Measurements from ENCODE around the gene TSR3.

Gene TSR3

DNA sequence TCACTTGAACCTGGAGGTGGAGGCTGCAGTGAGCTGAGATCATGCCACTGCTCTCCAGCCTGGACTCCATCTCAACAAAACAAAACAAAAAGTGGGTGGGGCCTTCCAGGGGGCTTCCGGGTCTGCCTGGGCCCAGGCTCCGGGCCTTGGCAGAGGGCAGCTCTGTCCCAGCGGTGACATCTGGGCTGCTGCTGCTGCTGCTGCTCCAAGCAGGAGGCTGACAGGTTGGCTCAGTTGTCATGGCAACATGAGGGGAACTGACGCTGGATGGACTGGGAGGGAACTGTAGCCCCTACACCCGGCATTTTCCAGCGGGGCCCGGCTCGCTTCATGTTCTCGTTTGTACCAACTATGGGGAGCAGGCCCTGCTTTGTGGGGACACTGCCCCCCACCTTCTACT, 14.2 kb downstream of the TSR3 start:
- Histone ChIP-seq H3K27ac (ENCODE audit: low read length) (no peak overlapping the region), H3K9me3 (ENCODE audit: control insufficient read depth, insufficient read depth, low read length) (no peaks in the 10 kb centered on the region), H3K36me3 (ENCODE audit: control insufficient read depth, insufficient read depth, low read length) (no peaks in the 10 kb centered on the region), H3K4me3 (ENCODE audit: low read length) (no peak overlapping the region), H3K4me1 (ENCODE audit: control insufficient read depth, insufficient read depth, low read length) (peaks cover 4% of the 10 kb centered on the region; the same call in 1 of the 2 replicates), H3K27me3 (ENCODE audit: control insufficient read depth, insufficient read depth, low read length) (peaks cover 13% of the 10 kb centered on the region; the same call in 1 of the 2 replicates)
- no CpG with 5 or more reads among the region's 9 CpGs for WGBS (ENCODE audit: insufficient coverage, insufficient read length)
- no peak for DNase-seq (ENCODE audit: low read depth, low spot score)

DNA sequence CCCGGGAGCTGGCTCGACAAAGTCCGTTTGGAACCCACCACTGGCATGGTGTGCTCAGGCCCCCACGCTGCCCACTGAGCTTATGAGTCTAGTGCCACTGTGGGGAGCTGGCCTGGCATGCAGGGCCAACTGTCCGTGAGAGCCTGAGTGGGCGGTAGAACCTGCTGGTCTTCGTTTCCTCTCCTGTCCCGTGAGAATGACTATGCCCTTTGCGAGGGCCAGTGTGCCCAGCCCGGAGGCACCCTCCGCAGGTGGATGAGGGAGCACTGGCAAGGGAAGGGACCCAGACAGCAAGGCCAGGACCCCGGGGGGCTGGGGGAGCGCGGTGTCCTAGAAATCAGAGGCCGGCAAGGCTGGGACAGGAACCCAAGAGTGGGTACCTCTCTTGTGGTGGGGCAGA, 15.1 kb downstream of the TSR3 start:
- H3K4me1 ChIP-seq (ENCODE audit: control insufficient read depth, insufficient read depth, low read length) = peaks cover 2% of the 10 kb centered on the region; the same call in 1 of the 2 replicates

GRCh38 chr16:1335996-1336395, 15.7 kb downstream of the TSR3 start:
- Histone ChIP-seq H3K4me1 (ENCODE audit: control insufficient read depth, insufficient read depth, low read length) (peaks cover 2% of the 10 kb centered on the region; the same call in 1 of the 2 replicates), H3K27ac (ENCODE audit: low read length) (no peak overlapping the region), H3K9me3 (ENCODE audit: control insufficient read depth, insufficient read depth, low read length) (no peaks in the 10 kb centered on the region), H3K27me3 (ENCODE audit: control insufficient read depth, insufficient read depth, low read length) (peaks cover 13% of the 10 kb centered on the region; the same call in 1 of the 2 replicates), H3K4me3 (ENCODE audit: low read length) (no peak overlapping the region), H3K36me3 (ENCODE audit: control insufficient read depth, insufficient read depth, low read length) (no peaks in the 10 kb centered on the region)
- no CpG with 5 or more reads among the region's 12 CpGs for WGBS (ENCODE audit: insufficient coverage, insufficient read length)
- DNase-seq (ENCODE audit: low read depth, low spot score) = no peak

More for the DNA sequence above, 15.1 kb downstream of the TSR3 start:
- Histone ChIP-seq H3K27ac (ENCODE audit: low read length) (no peak overlapping the region), H3K36me3 (ENCODE audit: control insufficient read depth, insufficient read depth, low read length) (no peaks in the 10 kb centered on the region), H3K9me3 (ENCODE audit: control insufficient read depth, insufficient read depth, low read length) (no peaks in the 10 kb centered on the region), H3K4me3 (ENCODE audit: low read length) (no peak overlapping the region), H3K27me3 (ENCODE audit: control insufficient read depth, insufficient read depth, low read length) (peaks cover 13% of the 10 kb centered on the region; the same call in 1 of the 2 replicates)
- WGBS (ENCODE audit: insufficient coverage, insufficient read length) = no CpG with 5 or more reads among the region's 15 CpGs
- DNase-seq (ENCODE audit: low read depth, low spot score) = no peak

- no CpG with 5 or more reads among the region's 16 CpGs for WGBS (ENCODE audit: insufficient coverage, insufficient read length)
- no peaks in the 10 kb centered on the region for H3K36me3 ChIP-seq (ENCODE audit: control insufficient read depth, insufficient read depth, low read length)
- no peak for DNase-seq (ENCODE audit: low read depth, low spot score)
- no peaks in the 10 kb centered on the region for H3K9me3 ChIP-seq (ENCODE audit: control insufficient read depth, insufficient read depth, low read length)
- no peak overlapping the region for H3K4me3 ChIP-seq (ENCODE audit: low read length)
- peaks cover 13% of the 10 kb centered on the region; the same call in 1 of the 2 replicates for H3K27me3 ChIP-seq (ENCODE audit: control insufficient read depth, insufficient read depth, low read length)
- no peak overlapping the region for H3K27ac ChIP-seq (ENCODE audit: low read length)
- peaks cover 2% of the 10 kb centered on the region; the same call in 1 of the 2 replicates for H3K4me1 ChIP-seq (ENCODE audit: control insufficient read depth, insufficient read depth, low read length)
These were observed 16.3 kb downstream of the TSR3 start for GRCh38 chr16:1335211-1335971.

- H3K27me3 ChIP-seq (ENCODE audit: control insufficient read depth, insufficient read depth, low read length) = peaks cover 13% of the 10 kb centered on the region; the same call in 1 of the 2 replicates
- no peaks in the 10 kb centered on the region for H3K36me3 ChIP-seq (ENCODE audit: control insufficient read depth, insufficient read depth, low read length)
- WGBS (ENCODE audit: insufficient coverage, insufficient read length) = no CpG with 5 or more reads among the region's 9 CpGs
- H3K4me1 ChIP-seq (ENCODE audit: control insufficient read depth, insufficient read depth, low read length) = peaks cover 2% of the 10 kb centered on the region; the same call in 1 of the 2 replicates
- no peaks in the 10 kb centered on the region for H3K9me3 ChIP-seq (ENCODE audit: control insufficient read depth, insufficient read depth, low read length)
- H3K27ac ChIP-seq (ENCODE audit: low read length) = no peak overlapping the region
- no peak overlapping the region for H3K4me3 ChIP-seq (ENCODE audit: low read length)
- no peak for DNase-seq (ENCODE audit: low read depth, low spot score)
These were observed 16.9 kb downstream of the TSR3 start for GRCh38 chr16:1334739-1335138.

DNA sequence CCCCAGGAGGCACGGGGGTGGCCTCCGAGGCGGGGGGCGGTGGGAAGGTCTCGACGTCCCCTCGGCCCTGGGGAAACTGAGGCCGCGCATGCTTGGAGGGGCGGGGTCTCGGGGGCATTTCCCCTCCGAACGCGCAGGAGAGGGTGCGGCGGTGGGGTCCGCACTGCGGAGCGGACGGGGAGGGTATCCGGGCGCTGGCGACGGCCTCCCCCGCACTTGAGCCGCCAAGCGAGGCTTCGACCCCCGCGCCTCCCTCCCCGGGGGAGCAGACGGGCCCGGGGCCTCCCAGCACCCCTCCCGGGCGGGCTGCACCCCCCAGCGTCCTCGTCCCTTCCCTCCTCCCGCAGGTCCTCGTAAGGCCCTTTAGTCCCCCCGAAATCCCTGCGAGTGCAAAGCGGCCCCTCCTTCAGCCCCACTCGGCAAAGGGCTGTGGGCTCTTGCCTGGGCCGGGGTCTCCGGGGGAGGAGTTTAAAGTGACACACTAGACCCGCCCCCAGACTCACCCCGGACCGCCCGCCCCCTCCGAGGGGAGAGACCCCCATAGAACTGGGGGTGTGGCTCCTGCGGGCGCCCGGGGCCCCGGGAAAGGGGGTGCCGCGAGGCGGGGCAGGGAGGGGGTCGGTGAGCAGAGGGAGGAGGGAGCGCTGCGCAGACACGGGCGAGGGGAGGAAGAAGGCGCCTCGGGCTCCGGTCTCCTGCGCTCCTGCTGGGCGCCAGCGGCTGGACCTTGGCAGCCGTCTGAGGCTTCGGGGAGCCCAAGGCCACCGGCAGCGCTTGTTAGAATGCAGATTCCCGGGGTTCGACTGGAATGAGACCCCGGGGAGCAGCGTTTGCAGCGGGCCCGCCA, 17.6 kb downstream of the TSR3 start:
- H3K9me3 ChIP-seq (ENCODE audit: control insufficient read depth, insufficient read depth, low read length) = no peaks in the 10 kb centered on the region
- H3K4me3 ChIP-seq (ENCODE audit: low read length) = peak overlapping the region; percentile 35; the same call in 1 of the 2 replicates
- peaks cover 13% of the 10 kb centered on the region; the same call in 1 of the 2 replicates for H3K27me3 ChIP-seq (ENCODE audit: control insufficient read depth, insufficient read depth, low read length)
- no peaks in the 10 kb centered on the region for H3K36me3 ChIP-seq (ENCODE audit: control insufficient read depth, insufficient read depth, low read length)
- WGBS (ENCODE audit: insufficient coverage, insufficient read length) = no CpG with 5 or more reads among the region's 78 CpGs
- H3K27ac ChIP-seq (ENCODE audit: low read length) = no peak overlapping the region
- no peak for DNase-seq (ENCODE audit: low read depth, low spot score)
- H3K4me1 ChIP-seq (ENCODE audit: control insufficient read depth, insufficient read depth, low read length) = peaks cover 2% of the 10 kb centered on the region; the same call in 1 of the 2 replicates

DNA sequence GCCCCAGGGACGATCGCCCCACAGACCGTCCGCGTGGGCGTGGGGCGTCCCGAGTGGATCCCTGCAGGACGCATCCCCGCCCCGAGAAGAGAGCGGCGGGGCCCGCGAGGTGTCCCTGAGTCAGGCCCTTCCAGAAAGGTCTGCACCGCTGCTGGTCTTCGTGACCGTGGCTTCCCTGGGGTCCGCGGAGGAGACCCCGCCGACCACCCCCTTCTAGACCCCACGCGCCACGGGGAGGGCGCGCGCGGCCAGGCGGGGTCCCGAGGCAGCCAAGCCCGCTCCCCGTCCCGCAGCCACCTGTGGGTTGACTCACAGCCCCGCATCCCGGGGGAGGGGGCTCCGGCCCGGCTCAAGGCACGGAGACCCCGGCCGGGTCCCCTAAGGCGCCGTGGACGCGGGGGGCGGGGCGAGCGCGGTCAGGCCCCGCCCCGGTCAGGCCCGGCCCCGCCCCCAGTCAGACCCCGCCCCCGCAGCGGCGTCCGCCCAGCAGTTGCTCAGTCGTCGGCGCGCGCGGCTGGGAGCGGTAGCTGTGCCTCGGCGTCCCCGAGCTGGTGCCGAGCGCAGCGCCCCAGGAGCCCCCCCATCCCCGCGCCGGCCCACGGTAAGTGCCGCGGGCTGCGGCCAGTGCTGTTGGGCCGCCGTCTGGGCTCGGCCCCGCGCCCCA, 18.4 kb downstream of the TSR3 start, which contains the start of gene BAIAP3:
TSS of gene BAIAP3 (plus strand) at position 497 of the 664 bp plus-strand sequence. CDS start 4,905 bp downstream, outside the sequence.
- H3K4me1 ChIP-seq (ENCODE audit: control insufficient read depth, insufficient read depth, low read length) = peaks cover 2% of the 10 kb centered on the region; the same call in 1 of the 2 replicates
- H3K9me3 ChIP-seq (ENCODE audit: control insufficient read depth, insufficient read depth, low read length) = no peaks in the 10 kb centered on the region
- no CpG with 5 or more reads among the region's 83 CpGs for WGBS (ENCODE audit: insufficient coverage, insufficient read length)
- no peak within 1 kb of the TSS for H3K27ac ChIP-seq (ENCODE audit: low read length)
- H3K4me3 ChIP-seq (ENCODE audit: low read length) = peak within 1 kb of the TSS; percentile 52; the same call in 1 of the 2 replicates
- DNase-seq (ENCODE audit: low read depth, low spot score) = no peak
- no peaks in the 10 kb centered on the region for H3K36me3 ChIP-seq (ENCODE audit: control insufficient read depth, insufficient read depth, low read length)
- H3K27me3 ChIP-seq (ENCODE audit: control insufficient read depth, insufficient read depth, low read length) = peaks cover 13% of the 10 kb centered on the region; the same call in 1 of the 2 replicates

DNA sequence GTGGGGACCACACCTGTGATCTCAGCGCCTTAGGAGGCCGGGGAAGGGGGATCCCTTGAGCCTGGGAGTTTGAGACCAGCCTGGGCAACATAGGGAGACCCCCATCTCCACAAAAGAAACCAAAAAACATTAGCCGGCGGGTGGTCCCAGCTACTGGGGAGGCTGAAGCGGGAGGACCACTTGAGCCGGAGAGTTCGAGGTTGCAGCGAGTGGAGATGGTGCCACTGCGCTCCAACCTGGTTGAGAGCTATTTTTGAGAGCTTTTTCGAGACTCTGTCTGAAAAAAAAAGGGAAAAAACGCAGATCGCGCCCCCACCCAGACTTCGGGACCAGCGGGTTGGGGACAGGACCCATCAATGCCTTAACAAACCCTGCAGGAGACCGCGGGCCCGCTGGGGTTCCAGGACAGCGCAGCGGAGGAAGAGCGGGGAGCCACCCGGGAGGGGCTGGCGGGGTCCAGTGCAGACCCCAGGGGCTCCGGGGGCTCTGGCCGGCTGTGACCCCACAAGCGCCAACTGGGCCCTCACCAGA, 19.0 kb downstream of the TSR3 start:
- Histone ChIP-seq H3K27me3 (ENCODE audit: control insufficient read depth, insufficient read depth, low read length) (peaks cover 13% of the 10 kb centered on the region; the same call in 1 of the 2 replicates), H3K36me3 (ENCODE audit: control insufficient read depth, insufficient read depth, low read length) (no peaks in the 10 kb centered on the region), H3K4me3 (ENCODE audit: low read length) (no peak overlapping the region; the same call in 1 of the 2 replicates), H3K9me3 (ENCODE audit: control insufficient read depth, insufficient read depth, low read length) (no peaks in the 10 kb centered on the region), H3K27ac (ENCODE audit: low read length) (no peak overlapping the region), H3K4me1 (ENCODE audit: control insufficient read depth, insufficient read depth, low read length) (peaks cover 2% of the 10 kb centered on the region; the same call in 1 of the 2 replicates)
- DNase-seq (ENCODE audit: low read depth, low spot score) = no peak
- WGBS (ENCODE audit: insufficient coverage, insufficient read length) = no CpG with 5 or more reads among the region's 26 CpGs

GRCh38 chr16:1331712-1332617, 19.7 kb downstream of the TSR3 start:
- Histone ChIP-seq H3K36me3 (ENCODE audit: control insufficient read depth, insufficient read depth, low read length) (no peaks in the 10 kb centered on the region), H3K4me1 (ENCODE audit: control insufficient read depth, insufficient read depth, low read length) (peaks cover 2% of the 10 kb centered on the region; the same call in 1 of the 2 replicates), H3K4me3 (ENCODE audit: low read length) (peak overlapping the region; percentile 4; the same call in 1 of the 2 replicates), H3K27ac (ENCODE audit: low read length) (no peak overlapping the region), H3K9me3 (ENCODE audit: control insufficient read depth, insufficient read depth, low read length) (no peaks in the 10 kb centered on the region), H3K27me3 (ENCODE audit: control insufficient read depth, insufficient read depth, low read length) (peaks cover 13% of the 10 kb centered on the region; the same call in 1 of the 2 replicates)
- no CpG with 5 or more reads among the region's 34 CpGs for WGBS (ENCODE audit: insufficient coverage, insufficient read length)
- peak; percentile 94 for DNase-seq (ENCODE audit: low read depth, low spot score)
